ENCODE results near the gene DEGS2.

The DEGS2 gene

DNA sequence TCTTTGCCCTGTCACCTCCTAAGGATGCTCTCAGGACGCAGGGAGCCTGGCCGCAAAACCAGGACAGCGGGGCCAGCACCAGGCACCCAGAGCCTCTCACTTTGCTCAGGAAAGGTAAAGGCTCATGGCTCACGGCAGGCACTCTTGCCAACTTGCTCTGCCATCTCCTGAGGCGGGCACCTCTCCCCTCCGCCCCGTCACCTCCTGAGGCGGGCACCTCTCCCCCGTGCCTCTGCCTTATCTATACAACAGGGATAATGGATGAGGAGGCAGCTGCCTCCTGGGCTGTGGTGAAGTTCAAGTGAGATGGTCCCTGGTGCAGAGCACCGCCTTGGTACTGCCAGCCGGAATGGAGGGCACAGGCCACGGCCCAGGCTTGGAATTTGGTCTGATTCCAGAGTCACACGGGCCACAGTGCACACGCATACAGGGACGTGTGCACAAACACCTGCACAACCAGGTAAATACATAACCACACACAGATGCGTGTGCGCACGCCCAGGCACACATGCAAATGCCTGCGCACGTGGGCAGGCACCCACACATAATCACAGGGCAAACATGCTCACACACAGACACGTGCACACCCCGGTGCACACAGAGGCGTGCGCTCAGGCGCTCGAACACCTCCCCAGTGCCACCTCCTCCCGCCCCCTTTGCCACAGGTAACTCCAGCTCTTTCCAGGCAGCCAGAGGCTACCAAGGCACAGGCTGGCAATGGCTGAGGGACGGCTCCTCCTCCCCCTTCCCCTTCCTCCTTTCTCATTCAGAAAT is 11.6 kb downstream of the DEGS2 start:
- DNase-seq, result no peak

DNA sequence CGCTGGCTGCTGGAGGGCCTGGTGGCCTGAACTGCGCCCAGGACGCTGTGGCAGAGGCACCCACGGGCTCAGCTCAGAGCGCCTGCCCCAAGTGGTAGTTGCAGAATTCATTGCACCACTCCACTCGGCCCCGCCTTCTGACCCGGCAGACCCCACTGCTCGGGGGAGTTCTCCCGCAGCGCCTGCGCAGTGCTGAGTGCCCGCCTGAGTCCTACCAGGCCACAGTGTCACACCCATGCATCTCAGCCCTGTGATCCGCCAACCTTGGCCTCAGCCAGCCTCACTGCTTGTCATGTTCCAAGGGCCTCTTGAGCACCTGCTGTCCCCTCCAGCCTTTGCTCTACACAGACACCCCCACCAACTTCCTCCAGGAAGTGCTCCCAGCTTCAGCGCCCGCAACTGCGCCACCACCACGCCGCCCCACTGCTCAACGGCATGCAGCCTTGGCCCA is 12.2 kb downstream of the DEGS2 start:
- DNase-seq, result no peak

DNA sequence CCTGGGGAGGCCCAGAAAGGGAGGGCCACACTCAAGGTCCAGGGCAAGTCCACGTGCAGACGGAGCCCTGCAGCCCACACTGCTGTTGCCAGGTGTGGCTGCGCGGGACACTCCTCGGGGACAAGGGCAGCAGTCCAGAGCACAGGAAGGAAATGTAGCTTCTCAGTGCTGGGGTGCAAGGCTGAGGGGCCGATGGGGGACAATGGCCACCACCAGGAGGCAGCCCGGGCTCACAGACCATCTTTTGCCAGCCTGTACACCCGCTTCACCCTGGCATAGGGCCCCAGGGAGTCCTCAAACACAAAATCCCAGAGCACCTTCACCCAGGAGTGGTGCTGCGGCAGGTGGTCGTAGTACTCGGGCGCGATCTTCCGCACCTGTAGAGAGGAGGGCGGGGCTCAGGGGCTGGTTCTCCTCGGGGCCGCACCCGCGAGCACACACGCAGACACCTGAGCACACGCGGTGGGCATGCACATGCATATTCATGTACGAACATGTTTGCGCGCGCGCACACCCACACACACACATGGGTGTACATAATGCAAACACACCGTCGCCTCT is 12.8 kb downstream of the DEGS2 start:
- no peak for DNase-seq

GRCh38 chr14:100145682-100146464 is 13.6 kb downstream of the DEGS2 start:
- DNase-seq, result no peak

DNA sequence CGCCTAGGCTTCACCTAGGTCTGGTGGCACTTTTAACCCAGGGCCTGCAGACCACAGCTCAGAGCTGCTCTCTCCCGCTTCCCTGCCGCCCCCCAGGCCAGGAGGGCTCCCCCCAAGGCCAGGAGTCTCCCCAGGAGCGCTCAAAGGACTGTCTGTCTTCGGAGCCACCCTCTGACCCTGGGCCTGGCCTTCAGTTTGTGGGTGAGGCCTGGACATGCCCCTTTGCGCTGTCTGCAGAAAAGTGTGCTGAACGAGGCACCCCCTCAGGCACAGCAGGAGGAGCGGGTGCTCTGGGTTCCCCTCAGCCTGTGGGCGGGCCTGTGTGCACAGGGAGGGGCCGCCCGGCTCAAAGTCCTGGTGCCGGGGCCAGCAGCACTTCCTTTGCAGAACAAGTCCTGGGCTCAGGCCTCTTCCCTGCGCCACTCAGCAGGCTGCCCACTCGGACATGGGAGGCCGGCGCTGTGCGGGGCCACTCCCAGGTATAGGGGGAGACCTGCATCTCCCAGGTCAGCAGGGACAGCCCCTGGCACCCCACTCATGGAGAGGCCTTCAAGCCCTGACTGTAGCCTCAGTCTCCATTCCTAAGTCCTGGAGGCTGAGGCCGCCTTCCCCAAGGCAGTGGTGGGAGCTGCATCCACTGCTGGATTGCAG is 14.3 kb downstream of the DEGS2 start:
- no peak for DNase-seq

- no peak for DNase-seq
Measured at GRCh38 chr14:100144645-100144995, 14.8 kb downstream of the DEGS2 start.

DNA sequence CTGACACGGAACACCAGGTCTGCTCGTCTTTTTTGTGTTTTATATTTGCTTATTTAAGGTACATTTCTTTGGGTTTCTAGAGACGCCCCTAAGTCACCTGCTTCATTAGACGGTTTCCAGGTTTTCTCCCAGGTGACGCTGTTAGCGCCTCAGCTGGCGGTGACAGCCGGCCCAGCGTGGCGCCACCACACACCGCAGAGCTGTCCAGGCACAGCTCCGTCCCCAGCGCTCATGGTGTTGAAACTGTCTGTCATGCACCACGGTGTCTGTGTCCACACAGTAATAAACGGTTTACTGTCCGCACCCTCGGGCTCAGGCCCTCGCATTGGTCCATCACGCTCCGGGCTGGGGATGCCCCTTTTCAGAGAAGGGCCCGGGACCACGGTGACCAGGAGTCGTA is 15.5 kb downstream of the DEGS2 start:
- no peak for DNase-seq

DNA sequence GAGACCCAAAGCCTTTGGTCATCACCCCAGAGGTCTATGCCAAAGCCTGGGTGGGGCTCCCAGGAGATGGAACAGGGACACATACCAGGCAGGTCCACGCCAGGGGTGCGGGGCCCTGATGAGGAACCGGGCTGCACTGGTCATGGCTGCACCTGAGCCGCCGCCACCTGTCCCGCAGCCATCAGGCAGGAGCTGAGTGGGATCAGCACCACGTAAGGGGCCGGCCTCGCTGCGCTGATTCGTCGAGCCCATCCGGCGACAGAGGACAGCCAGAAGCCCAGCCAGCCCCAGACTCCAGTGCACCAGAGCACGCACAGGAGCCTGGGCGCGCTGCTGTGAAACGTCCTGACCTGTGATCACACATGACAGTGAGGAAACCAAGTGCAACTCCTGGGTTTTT is 15.9 kb downstream of the DEGS2 start:
- DNase-seq, result no peak

GRCh38 chr14:100142073-100143040 is 17.1 kb downstream of the DEGS2 start:
- no peak for DNase-seq

DNA sequence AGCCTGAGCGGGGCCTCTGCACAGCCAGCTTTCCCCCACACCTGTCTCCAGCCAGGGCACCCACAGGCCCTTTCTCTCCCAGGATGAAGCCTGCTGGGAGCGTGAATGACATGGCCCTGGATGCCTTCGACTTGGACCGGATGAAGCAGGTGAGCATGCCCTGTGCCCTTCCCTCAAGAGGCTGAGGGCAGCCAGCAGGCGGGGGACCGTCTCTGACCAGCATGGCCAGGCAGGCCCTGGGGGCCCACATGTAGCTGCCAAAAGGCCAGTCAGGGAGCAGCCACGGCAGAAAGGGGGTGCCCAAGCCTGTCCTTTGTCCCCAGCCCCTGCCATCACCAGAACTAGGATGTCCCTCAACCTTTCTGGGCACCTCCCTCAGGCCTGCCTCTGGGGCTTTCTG is 18.3 kb downstream of the DEGS2 start:
- DNase-seq, result no peak

DNA sequence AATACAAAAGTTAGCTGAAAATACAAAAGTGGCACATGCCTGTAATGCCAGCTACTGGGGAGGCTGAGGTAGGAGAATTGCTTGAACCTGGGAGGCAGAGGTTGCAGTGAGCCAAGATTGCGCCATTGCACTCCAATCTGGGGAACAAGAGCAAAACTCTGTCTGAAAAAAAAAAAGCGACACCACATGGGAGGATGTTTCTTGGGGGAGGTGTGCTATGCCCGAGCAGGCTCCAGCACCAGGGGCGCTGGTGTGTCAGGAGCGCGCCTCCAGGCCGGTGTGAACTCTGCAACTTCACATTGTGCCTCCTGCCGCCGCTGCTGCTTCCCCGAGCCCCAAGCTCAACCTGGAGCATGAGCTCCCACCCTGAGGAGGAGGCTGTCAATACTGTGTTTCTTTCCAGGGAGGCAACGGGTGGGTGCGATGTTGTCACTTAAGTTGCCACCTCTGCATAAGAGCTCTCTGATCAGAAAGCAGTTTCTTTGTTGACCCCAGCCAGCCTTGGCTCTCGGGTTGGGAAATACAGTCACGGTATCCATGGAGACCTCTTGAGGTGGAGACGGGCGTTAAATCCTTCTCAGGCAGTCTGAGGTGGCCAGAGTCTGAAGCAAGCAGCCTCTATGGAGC is 18.9 kb downstream of the DEGS2 start:
- no peak for DNase-seq

GRCh38 chr14:100138955-100139354 is 20.5 kb downstream of the DEGS2 start:
- no peak for DNase-seq

- DNase-seq, result no peak
Measured at GRCh38 chr14:100138082-100138787, 21.2 kb downstream of the DEGS2 start.

GRCh38 chr14:100137173-100137572 is 22.3 kb downstream of the DEGS2 start:
- no peak for DNase-seq

GRCh38 chr14:100135784-100136183 is 23.7 kb downstream of the DEGS2 start:
- DNase-seq, result no peak

GRCh38 chr14:100135073-100135472 is 24.4 kb downstream of the DEGS2 start:
- no peak for DNase-seq

DNA sequence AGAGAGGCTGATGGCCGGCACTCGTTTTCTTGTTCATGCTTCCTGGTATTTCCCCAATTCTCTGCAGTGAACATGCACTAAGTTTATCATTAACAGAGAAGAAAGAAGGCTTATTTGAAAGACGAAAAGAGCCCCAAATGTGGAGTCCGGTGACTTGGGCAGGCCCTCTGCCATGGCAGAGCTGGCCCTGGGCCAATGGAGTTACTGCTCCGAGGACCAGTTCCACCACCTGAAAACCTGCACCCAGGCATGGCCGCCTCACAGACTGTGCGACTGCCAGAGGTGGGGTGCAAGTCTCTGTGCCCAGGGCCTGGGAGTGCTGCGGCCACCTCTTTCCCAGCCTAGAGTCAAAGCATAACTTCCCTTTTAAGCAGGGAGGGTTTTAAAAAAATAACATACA is 24.9 kb downstream of the DEGS2 start:
- no peak for DNase-seq

- DNase-seq, result no peak
Measured at GRCh38 chr14:100132903-100133510, 26.4 kb downstream of the DEGS2 start.

GRCh38 chr14:100132161-100132902 is 27.1 kb downstream of the DEGS2 start:
- no peak for DNase-seq

DNA sequence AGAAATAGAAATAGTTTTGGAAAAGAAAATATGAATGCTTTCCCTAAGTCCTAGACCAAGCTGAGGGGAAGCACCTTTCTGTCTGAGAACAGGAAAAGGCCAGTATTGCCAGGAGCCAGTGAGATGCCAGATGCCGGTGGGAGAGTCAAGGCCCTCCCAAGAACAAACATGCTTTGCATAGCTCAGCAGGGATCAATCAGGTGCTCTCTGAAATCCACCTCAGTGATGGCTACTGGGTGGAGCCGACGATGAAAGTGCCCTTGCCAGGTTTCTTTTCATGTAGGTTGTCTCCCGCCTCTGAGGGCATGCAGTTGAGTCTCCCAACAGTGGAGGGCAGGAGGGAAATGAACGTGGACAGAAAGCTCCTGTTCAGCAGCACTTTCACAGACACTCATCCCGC is 28.3 kb downstream of the DEGS2 start:
- no peak for DNase-seq

Measured in GOT3 (cell line).